Measurements from ENCODE around the gene KCTD2. TPM values are rescaled to one million over a fixed set of nuclear protein-coding genes. Genes with fewer than 3 reads are reported as not detected.

Gene KCTD2
- total and polyA plus RNA-seq, 9 of the 15 experiments (the other 6 are each of a cell fraction or from before 2014, with no cell fraction given): 1.7 to 32.9 (median 15.8) TPM

GRCh38 chr17:75098861-75099260, 51.8 kb downstream of the KCTD2 start:
- H3K27ac ChIP-seq (ENCODE audit: extremely low read depth, low read depth, low read length): no peak overlapping the region
- FAIRE-seq (no peak), DNase-seq (ENCODE audit: extremely low read depth in 1 of 4, low spot score in 3 of 4) (no peak), ATAC-seq (no peak)
- ChIA-PET CTCF (ENCODE audit: low intra/inter-chr PET ratio) (no interaction called here), POLR2A (interaction anchor here (0.7 to 1.6 kb wide), 4 partner anchors 11 to 102 kb away, joined by 3 to 5 read pairs (median 4); partner anchors contain the start of gene ARMC7)
- intact Hi-C loops (cut with micrococcal nuclease) (no loop called here), in situ Hi-C loops (cut with MboI) (no loop called here)
- H3K27me3 ChIP-seq (ENCODE audit: control insufficient read depth in 2 of 2, insufficient read depth in 2 of 2, low read length in 2 of 2): no peaks in the 10 kb centered on the region
- H3K4me3 ChIP-seq: no peak overlapping the region
- no peaks in the 10 kb centered on the region for H3K9me1 ChIP-seq (ENCODE audit: control insufficient read depth, insufficient read depth, low read length)
- no TSS peak for BruUV-seq (replicated peaks)
- no peak overlapping the region for H3K4me2 ChIP-seq (ENCODE audit: insufficient read depth, low read length)
- H2AFZ ChIP-seq (ENCODE audit: low read depth, low read length): no peak overlapping the region
- H3K9me3 ChIP-seq (replicated peaks; ENCODE audit: control insufficient read depth, insufficient read depth, low read depth, low read length): no peaks in the 10 kb centered on the region
- H3K79me2 ChIP-seq (ENCODE audit: control insufficient read depth, insufficient read depth, low read length): no peaks in the 10 kb centered on the region
- no peaks in the 10 kb centered on the region for H4K20me1 ChIP-seq (replicated peaks; ENCODE audit: control insufficient read depth, insufficient read depth, low read length)
- 69% methylated on average over 7 of the region's 7 CpGs for WGBS (ENCODE audit: insufficient coverage, low coverage, missing lambda C conversion rate)
- no peaks in the 10 kb centered on the region for H3K36me3 ChIP-seq (ENCODE audit: control insufficient read depth, insufficient read depth, low read length)
- H3K4me1 ChIP-seq (replicated peaks in 1 of 2; ENCODE audit: control insufficient read depth in 2 of 2, insufficient read depth in 2 of 2, low read length in 2 of 2): peaks cover 18 to 44% of the 10 kb centered on the region in 2 experiments; a peak in 4 of 5 replicates
- H3K9ac ChIP-seq (ENCODE audit: insufficient read depth in 1 of 2, low read depth in 2 of 2, low read length in 2 of 2): peak overlapping the region in 1 of 2 experiments; percentile 74; a peak in 2 of 4 replicates
- no peak for TF ChIP-seq PHTF2 (CRISPR knock-in tag; IDR thresholded peaks at IDR 0.05)
- no peak for TF ChIP-seq PPARD (CRISPR knock-in tag; IDR thresholded peaks at IDR 0.05)
- TF ChIP-seq SMC3 (conservative IDR thresholded peaks at IDR 0.05; ENCODE audit: insufficient read depth, low read depth, low read length): no peak
- no peak for TF ChIP-seq ZNF282 (CRISPR knock-in tag; IDR thresholded peaks at IDR 0.05)
- TF ChIP-seq ZNF589 (CRISPR knock-in tag; IDR thresholded peaks at IDR 0.05; ENCODE audit: low read depth): no peak
- no peak for TF ChIP-seq PML (IDR thresholded peaks at IDR 0.05; ENCODE audit: low read length)
- no peak for TF ChIP-seq SMARCC2 (IDR thresholded peaks at IDR 0.05; ENCODE audit: low read depth)
- no peak for TF ChIP-seq POLR2G (IDR thresholded peaks at IDR 0.05; ENCODE audit: low read depth, low read length)
- TF ChIP-seq ZNF146 (CRISPR knock-in tag; IDR thresholded peaks at IDR 0.05; ENCODE audit: unreplicated experiment): no peak
- TF ChIP-seq ZBTB49 (CRISPR knock-in tag; IDR thresholded peaks at IDR 0.05; ENCODE audit: borderline replicate concordance): no peak
- no peak for TF ChIP-seq POLR2AphosphoS5 (IDR thresholded peaks at IDR 0.05; ENCODE audit: control insufficient read depth, insufficient read depth, low read depth, low read length)
- no peak for TF ChIP-seq TCF7 (IDR thresholded peaks at IDR 0.05; ENCODE audit: borderline replicate concordance)
- no peak for TF ChIP-seq ZNF121 (CRISPR knock-in tag; conservative IDR thresholded peaks at IDR 0.05)
- TF ChIP-seq ZNF444 (CRISPR knock-in tag; IDR thresholded peaks at IDR 0.05): no peak
- TF ChIP-seq HMGXB4 (CRISPR knock-in tag; IDR thresholded peaks at IDR 0.05): no peak
- no peak for TF ChIP-seq ZNF280B (CRISPR knock-in tag; IDR thresholded peaks at IDR 0.05)
- no peak for TF ChIP-seq SREBF2 (CRISPR knock-in tag; IDR thresholded peaks at IDR 0.05)
